ENCODE data around the gene GTSF1L.
"Not testable (repeated sequence)": the region's sequence is repeated elsewhere in the genome, so short reads cannot be mapped to it uniquely, and the experiment has no call there.

The GTSF1L gene

GRCh38 chr20:43726811-43727338 is at the start of gene GTSF1L:
Gene GTSF1L, minus strand, starts transcription at chr20:43727002. Its CDS starts 308 bp downstream, at chr20:43726694.
- no peak for DNase-seq (ENCODE audit: low read depth)

DNA sequence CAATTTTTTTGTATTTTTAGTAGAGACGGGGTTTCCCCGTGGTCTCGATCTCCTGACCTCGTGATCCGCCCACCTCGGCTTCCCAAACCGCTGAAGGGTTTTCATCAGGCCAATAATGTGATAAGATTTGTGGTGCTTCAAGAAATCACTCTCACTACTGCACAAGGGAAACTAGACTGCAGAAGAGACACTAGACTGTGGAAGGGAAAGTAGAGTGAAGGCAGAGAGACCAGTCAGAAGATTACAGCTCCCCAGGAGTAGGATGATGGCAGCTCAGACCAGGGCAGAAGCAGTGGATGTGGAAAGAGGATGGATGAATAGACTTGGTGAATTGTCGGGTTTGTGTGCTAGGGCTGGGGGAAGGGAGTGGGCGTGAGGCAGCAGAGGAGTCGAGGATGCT is 48.0 kb upstream of the GTSF1L start:
- no peak for DNase-seq (ENCODE audit: low read depth)

GRCh38 chr20:43771503-43772190 is 44.8 kb upstream of the GTSF1L start:
- no peak for DNase-seq (ENCODE audit: low read depth)

DNA sequence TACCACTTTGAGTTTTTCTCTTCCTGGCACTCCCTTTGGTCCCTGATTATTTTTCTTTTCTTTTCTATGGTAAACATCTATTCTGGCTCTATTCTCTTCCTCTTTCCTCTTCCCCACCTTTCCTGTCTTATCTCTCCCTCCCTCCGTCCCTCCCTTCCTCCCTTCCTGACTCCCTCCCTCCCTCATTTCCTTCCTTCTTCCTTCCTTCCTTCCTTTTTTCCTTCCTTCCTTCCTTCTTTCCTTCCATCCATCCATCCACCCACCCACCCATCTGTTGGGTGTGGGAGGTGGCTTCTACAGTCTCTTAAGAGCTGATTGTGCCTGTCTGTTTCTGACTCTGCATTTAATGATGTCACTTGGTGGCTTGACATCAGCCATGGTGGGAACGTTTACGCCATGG is 43.5 kb upstream of the GTSF1L start:
- DNase-seq (ENCODE audit: low read depth), result no peak

GRCh38 chr20:43767686-43768474 is 41.1 kb upstream of the GTSF1L start:
- no peak for DNase-seq (ENCODE audit: low read depth)

DNA sequence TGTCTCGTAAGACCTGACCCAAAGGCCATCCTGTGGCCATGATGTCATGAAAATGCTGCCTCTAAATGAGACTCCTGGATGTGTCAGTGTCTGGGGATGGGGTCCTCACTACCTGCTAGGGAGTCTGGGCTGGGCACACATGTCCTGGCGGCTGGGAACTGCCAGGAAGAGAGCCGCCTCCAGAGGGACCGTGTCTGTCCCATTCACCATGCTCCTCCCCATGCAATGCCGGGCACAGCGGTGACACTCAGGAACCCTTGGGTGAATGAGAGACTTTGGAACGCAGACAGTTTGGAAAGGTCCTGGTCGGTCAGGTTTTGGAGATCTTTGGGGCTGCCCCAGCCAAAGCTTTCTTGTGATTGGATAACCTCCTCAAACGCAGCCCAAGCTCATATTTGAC is 40.1 kb upstream of the GTSF1L start:
- DNase-seq (ENCODE audit: low read depth), result no peak

- no peak for DNase-seq (ENCODE audit: low read depth)
Measured at GRCh38 chr20:43766385-43766784, 39.6 kb upstream of the GTSF1L start.

DNA sequence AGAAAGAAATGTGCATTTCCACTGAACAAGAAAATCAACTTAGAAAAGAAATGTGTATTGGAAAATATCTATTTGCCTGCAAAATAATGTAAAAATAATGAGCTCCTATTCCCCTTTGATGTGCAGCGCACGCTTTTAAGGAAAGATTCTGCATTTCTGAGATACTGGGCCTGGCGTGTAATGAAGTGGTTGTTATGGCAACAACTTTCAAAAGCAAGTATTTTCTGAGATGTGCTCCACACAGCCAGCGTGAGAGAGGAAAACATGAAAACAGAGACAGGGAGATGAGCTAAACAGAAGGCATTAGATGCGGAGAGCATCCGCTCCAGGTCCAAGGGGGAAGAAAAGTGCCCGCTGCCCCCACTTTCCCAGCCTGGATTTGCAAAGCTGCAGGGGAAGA is 39.1 kb upstream of the GTSF1L start:
- no peak for DNase-seq (ENCODE audit: low read depth)

- no peak for DNase-seq (ENCODE audit: low read depth)
Measured at GRCh38 chr20:43762911-43763310, 36.1 kb upstream of the GTSF1L start.

GRCh38 chr20:43761386-43762340 is 34.9 kb upstream of the GTSF1L start:
- DNase-seq (ENCODE audit: low read depth), result no peak

DNA sequence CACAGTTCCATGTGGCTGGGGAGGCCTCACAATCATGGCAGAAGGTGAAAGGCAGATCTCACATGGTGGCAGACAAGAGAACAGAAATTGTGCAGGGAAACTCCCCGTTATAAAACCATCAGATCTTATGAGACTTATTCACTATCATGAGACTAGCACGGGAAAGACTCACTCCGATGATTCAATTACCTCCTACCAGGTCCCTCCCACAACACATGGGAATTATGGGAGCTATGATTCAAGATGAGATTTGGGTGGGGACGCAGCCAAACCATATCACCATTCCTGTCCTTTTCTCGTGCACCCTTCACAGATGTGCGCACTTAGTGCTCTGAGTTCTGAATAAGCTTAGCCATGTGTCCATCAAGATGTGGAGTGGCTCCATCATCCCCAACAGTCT is 31.1 kb upstream of the GTSF1L start:
- not testable (repeated sequence) for DNase-seq (ENCODE audit: low read depth)

GRCh38 chr20:43755851-43756250 is 29.0 kb upstream of the GTSF1L start:
- DNase-seq (ENCODE audit: low read depth), result no peak

DNA sequence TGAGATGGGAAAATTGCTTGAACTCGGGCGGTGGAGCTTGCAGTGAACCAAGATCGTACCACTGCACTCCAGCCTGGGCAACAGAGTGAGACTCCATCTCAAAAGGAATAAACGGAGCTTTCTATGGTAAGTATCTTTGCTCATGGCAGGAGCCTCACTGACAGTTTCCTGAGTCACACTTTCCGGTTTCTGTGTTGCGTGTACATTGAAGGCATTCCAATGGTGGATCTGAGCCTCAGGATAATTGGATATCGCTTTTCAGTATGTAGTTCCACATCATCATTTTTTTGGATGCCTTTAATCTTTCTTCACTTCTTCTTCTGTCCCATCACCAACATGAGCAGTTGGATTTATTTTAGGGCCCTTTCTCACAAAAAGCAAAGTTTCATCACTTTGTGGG is 28.6 kb upstream of the GTSF1L start:
- DNase-seq (ENCODE audit: low read depth), result no peak

GRCh38 chr20:43752561-43753301 is 25.9 kb upstream of the GTSF1L start:
- no peak for DNase-seq (ENCODE audit: low read depth)

DNA sequence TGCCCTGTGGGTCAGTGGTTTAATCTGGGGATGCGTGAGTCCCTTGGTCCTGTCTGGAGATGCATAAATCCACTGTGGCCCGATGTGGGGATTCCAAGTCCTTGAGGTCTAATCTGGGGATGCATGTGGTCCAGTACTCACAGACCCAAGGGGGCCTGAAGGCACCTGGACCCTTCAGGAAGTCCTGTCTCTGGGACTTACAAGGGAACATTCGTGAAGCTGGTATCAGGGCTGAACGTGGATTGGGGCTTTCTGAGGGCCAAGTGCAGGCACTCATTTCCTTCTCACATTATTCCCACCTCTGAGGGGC is 25.2 kb upstream of the GTSF1L start:
- no peak for DNase-seq (ENCODE audit: low read depth)

- peak; percentile 57 for DNase-seq (ENCODE audit: low read depth)
Measured at GRCh38 chr20:43751167-43752050, 24.6 kb upstream of the GTSF1L start.

DNA sequence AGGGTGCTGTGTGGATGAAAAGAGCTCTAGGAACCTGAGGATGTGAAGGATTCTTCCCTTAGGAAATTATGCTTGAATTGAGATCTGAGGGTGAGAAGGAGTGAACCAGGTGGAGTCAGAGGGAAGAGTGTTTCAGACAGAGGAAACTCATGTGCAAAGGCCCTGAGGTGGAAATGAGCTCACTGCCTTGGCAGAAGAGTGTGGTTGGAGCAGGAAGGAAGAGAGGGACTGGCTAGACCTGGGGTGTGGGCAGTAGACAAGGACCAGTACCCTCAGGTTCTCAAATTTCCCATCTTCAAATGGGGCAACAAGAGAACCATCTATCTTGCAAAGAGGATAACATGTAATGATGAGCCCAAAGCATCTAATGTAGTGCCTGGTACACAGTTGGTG is 24.0 kb upstream of the GTSF1L start:
- no peak for DNase-seq (ENCODE audit: low read depth)

DNA sequence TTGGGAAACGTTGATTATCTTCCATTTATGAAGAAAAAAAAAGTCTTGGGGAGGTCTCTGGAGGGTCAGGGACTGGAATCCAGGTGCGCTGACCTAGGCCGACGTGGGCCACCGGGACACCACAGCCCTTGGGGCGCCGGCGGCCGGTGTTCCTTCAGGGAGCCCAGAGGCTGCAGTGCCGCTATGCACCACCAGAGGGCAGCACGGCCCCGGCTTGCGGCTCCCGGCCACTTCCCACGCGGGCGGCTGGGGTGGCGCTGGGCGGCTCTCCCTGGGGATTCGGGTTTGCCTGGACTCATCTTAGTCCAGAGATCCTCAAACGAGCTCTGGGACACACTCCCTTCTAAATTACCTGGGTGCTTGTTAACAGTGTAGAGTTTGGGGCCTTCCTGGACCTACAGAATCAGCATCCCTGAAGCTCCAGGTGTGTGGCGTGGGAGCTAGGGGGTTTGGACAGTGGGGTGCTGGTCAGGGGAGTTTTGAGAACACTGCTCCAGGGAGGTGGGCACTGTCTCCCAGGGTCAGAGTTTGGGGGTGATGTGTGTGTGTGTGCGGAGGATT is 23.0 kb upstream of the GTSF1L start:
- DNase-seq (ENCODE audit: low read depth), result peak; percentile 75

- DNase-seq (ENCODE audit: low read depth), result no peak
Measured at GRCh38 chr20:43748274-43748673, 21.5 kb upstream of the GTSF1L start.
